GM19239 (cell line): ENCODE results near the gene SWT1.
"Not testable (repeated sequence)": the region's sequence is repeated elsewhere in the genome, so short reads cannot be mapped to it uniquely, and the experiment has no call there.

Experiments used
- DNase-seq: peaks from one replicate; pipeline ENCODE4 v3.0.0; 2011; ENCODE audit warnings: low spot score; ENCODE audit not compliant: insufficient read length
- FAIRE-seq: peaks from 2 replicates; lab custom pipeline; 2011; peaks lifted over from hg19 to GRCh38; lab: Jason Lieb, UNC

The SWT1 gene

DNA sequence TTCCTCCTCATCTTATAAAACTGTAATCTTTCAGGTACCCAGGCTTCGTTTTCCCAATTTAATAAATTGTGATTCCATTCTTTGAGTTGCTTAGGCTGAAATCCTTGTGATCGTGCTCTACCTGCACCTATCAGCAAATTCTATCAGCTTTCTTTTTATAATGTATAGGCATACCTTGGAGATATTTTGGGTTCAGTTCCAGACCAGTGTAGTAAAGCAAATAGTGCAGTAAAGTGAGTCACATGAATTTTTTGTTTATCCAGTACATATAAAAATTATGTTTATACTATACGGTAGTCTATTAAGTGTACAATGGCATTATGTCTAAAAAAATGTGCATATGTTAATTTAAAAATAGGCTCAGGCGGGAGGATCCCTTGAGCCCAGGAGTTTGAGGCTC, 5.5 kb downstream of the SWT1 start:
- FAIRE-seq (no peak), DNase-seq (no peak)

DNA sequence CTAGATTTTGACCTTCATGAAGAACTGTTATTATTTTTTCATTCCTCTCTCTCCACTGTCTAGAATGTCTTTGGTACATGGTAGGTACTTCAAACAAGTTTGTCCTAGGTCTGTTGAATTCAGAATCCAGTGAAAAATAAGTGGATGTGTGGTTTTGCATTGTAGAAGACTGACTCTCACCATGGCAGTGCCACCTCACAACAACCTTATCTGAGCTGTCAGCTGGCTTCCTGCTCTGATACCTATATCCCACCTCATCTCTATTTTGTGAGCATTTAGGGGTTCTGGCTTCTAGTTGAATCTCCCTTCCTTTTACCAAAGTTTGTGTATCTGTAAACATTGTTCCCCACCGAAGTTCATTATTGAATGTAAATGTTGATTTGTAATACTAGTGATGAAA, 9.1 kb downstream of the SWT1 start:
- DNase-seq (no peak), FAIRE-seq (no peak)

DNA sequence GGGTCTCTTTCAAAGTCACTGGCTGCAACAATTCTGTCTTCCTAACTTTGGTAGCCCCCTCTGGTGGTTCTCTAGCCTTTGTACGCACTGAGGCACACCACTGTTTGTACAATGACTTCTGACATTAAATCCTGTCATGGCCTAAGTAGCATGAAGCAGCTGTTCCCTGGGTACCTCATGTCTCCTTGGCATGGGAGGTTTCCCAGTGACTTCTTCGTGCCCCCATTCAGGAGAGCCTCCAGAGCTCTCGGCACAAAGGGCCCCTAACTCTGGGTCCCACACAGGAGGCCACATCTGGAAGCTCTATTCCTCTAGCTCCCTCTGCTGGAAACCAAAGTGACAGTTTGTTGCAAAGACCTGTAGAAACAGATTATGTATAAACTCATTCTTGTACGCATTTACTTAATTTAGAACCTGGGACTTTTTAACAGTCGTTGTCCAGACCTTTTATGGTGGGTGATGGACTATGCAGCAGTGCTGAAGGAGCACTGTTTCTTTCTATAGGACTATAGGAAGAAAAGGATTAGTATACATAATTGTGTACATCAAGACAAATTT, 13.4 kb downstream of the SWT1 start:
- peak; percentile 94 for FAIRE-seq
- peak; percentile 31 for DNase-seq

DNA sequence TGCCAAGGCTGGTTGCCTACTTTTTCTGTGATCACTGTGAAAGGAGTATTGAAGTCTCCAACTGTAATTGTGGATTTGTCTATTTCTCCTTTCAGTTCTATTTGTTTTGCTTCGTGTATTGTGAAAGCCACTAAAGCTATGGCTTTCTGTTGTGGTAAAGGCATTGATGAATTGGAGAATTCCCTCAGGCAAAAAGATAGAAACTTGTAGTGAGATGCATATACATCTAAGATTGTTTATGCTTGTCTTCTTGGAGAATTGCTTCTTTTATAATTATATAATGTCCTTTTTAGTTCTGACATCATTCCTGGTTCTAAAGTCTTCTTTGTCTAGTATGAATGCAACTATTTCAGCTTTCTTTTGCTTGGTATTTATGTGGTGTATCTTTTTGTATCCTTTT, 36.8 kb downstream of the SWT1 start:
- FAIRE-seq = no peak
- DNase-seq = no peak

DNA sequence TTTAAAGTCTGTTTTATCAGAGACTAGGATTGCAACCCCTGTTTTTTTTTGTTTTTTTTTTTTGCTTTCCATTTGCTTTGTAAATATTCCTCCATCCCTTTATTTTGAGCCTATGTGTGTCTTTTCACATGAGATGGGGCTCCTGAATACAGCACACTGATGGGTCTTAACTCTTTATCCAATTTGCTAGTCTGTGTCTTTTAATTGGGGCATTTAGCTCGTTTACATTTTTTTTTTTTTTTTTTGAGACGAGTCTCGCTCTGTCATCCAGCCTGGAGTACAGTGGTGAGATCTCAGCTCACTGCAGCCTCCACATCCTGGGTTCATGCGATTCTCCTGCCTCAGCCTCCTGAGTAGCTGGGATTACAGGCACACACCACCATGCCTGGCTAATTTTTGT, 41.7 kb downstream of the SWT1 start:
- FAIRE-seq, DNase-seq: not testable (repeated sequence)

DNA sequence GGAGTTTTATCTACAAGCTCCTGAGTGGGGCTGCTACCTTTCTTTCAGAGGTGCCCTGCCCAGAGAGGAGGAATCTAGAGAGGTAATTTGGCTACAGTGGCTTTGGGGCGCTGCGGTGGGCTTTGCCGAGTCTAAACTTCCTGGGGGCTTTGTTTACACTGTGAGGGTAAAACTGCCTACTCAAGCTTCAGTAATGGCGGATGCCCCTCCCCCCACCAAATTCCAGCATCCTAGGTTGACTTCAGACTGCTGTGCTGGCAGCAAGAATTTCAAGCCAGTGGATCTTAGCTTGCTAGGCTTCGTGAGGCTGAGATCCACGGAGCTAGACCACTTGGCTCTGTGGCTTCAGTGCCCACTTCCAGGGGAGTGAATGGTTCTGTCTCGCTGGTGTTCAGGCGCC, 43.9 kb downstream of the SWT1 start:
- no peak for FAIRE-seq
- DNase-seq = no peak

DNA sequence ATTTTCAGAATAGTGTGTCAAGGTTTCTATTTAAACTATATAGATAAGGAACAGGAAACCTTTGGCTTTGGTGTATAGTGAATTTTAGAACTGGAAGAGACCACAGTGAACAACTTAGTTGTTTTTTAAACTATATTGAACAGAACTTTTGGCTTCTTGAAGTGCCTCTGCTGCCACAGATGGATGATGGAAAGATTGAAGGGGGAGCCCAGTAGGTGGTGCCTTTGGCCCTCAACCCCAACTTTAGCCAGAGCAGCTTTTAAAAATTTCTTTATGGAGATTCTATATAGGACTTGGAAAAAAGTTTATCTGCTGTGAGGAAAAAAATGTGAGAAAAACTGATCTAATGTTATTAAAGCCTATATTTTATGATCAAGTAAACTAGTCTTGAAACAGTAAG, 50.2 kb downstream of the SWT1 start:
- no peak for FAIRE-seq
- DNase-seq = no peak

DNA sequence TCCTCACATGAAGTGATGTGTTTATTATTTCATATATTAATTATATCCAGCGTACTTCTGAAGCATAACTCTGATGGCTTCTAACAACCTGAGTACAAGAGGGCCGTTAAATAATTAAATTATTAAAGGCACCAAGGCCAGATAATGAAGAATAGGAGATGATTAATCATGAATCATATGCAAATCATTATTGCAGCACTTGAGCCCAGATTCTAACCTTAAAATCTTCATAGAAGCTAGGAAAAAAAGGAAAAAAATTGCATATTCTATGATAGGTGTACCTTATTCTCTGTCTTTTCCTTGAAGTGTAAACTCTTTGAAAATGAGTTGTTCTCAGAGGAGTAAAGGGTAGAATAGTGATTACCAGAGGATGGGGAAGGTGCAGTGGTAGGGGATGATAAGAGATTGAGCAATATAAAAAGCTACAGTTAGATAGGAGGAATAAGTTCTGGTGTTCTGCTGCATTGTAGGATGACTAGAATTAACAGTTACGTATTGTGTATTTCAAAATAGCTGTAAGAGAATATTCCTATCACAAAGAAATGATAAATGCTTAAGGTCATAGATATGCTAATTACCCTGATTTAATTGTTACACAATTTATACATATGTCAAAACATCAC, 51.1 kb downstream of the SWT1 start:
- DNase-seq = no peak
- no peak for FAIRE-seq

DNA sequence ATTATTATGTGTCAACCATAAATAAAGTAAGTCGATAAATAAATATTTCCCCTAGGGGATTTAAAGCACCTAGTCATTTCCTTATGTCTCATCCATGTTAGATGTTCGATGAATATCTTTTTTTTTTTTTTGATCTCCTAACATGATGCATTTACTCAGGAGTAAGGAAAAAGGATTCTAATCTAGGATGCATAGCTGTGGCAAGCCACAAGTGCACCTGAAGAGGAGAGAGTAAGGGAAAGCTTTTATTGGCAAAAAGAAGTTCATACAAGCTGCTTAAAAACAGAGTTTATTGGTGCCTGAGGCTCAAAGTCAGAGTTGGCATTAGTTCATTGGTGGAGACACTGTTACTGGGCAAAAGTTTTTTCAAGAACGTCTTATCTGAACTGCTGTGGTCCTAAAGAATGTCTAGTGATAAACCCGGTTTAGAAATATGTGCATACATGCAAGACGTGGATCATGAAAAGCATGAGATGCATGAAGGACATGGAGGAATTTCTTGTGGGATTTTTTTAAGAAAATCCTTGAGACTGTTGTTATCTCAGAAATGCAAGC, 51.7 kb downstream of the SWT1 start:
- no peak for FAIRE-seq
- DNase-seq = no peak

DNA sequence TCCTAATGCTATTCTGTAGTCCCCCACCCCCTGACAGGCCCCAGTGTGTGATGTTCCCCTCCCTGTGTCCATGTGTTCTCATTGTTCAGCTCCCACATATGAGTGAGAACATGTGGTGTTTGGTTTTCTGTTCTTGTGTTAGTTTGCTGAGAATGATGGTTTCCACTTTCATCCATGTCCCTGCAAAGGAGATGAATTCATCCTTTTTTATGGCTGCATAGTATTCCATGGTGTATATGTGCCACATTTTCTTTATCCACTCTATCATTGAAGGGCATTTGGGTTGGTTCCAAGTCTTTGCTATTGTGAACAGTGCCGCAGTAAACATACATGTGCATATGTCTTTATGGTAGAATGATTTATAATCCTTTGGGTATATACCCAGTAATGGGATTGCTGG, 52.4 kb downstream of the SWT1 start:
- DNase-seq, FAIRE-seq: not testable (repeated sequence)

DNA sequence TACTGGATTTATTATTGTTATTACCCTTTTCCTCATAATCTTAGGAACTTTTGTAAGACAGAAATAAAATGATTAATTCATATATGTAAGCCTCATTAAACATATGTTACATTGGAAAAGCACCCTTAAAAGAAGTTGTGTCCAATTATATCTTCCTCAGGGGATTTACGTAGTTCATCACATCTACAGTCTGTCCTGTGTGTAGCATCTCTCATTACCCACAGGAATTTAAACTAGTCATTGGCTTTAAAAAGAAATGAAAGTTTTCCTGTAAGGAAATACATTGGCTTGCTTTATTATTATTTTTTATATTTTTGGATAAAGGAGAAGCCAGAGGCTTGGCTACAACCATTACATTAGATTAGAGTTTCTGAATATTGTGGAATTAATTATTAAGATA, 56.1 kb downstream of the SWT1 start:
- FAIRE-seq (no peak), DNase-seq (no peak)

DNA sequence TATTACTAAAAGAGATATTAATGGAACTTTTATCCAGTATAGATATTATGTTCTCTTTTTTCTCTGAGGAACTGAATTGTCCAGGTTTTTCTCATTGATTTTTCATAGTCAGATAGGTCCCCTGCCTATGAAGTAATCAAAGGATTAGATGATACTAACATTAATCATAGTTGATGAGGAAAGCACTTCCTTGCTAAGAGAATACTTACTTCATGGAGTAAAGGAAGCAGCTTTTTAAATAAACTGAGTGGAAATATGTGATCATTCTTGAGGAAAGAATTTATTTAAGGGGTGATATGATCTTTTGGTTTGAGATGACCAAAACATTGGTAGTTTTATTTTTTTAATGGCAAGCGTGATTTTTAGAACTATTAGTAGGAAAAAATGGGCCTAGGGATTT, 58.9 kb downstream of the SWT1 start:
- FAIRE-seq (no peak), DNase-seq (no peak)

DNA sequence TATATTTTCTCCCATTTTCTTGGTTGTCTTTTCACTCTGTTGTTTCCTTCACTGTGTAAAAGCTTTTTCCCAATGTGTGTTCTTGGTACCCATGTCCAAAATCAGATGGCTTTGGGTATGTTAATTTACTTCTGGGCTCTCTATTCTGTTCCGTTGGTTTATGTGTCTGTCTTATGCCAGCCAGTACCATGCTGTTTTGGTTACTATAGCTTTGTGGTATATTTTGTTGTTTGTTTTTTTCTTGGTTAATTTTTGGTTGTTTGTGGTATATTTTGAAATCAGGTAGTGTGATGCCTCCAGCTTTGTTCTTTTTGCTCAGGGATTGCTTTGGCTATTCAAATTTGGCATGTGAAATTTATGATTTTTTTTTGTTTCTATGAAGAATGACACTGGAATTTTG, 67.2 kb downstream of the SWT1 start:
- FAIRE-seq (no peak), DNase-seq (no peak)

DNA sequence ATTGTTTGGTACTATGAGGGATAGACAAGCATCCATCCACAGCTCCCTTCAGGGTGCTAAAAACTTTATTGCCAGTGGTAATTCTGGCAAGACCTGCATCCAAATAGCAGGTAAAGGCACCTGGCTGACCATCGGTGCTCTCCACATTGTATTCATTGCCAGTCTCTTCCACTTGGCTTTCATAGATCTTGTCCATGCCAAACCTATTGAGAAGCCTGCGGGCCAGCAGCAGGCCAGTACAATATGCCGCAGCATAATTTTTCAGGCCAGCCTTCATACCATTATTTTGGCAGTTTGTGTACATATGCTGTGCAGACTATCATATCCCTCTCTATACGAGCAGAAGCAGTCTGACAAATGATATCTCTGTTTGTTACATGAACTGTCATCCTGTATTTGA, 70.2 kb downstream of the SWT1 start:
- FAIRE-seq = no peak

DNA sequence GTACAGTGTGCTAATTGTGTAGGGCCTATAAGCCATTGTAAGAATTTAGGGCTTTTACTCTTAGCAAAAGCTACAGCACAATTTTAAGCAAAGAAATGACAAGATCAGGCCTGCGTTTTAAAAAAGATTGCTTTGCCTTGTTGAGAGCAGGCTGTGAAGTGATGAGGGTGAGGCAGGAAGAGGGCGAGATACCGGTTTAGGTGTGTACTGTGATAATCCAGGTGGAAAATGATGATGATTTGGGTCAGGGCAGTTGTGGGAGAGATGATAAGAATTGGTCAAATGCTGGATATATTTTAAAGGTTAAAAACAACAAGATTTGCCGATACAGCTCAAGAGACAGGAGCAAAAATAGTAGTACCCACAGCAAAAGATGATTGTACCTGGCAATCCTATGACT, 72.0 kb downstream of the SWT1 start:
- no peak for FAIRE-seq
- no peak for DNase-seq

More for the DNA sequence above, 70.2 kb downstream of the SWT1 start:
- DNase-seq = no peak

DNA sequence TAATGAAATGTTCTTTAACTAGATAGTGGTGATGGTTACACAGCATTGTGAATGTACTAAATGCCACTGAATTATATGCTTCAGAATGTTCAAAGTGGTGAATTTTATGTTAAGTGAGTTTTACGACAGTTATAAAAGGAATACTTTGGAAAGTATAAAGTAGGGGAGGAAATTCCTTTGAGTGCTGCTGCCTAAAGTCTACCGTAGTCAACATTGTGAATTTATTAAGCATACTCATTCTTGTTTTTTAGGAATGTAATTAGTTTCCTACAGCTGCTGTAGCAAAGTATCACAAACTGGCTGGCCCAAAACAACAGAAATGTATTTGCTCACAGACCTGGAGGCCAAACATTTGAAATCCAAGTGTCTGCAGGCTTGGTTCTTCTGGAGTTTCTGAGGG, 73.0 kb downstream of the SWT1 start:
- DNase-seq (no peak), FAIRE-seq (peak; percentile 73)

DNA sequence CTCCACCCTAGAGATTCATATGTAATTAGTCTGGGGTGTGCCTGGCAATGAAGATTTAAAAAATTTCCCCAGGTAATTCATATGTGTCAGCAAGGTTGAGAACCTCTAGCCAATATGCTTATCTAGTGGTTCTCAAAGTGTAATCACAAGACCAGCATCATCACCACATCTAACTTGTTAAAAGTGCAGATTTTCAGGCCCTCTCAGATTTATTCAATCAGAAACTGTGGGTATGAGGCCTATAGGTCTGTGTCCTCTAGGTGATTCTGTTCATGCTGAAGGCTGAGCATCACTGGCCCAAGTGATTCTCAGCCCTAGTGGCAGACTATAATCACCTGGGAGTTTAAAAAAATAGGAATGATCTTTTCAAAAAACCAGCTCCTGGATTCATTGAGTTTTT, 75.9 kb downstream of the SWT1 start:
- FAIRE-seq = no peak
- DNase-seq = no peak

DNA sequence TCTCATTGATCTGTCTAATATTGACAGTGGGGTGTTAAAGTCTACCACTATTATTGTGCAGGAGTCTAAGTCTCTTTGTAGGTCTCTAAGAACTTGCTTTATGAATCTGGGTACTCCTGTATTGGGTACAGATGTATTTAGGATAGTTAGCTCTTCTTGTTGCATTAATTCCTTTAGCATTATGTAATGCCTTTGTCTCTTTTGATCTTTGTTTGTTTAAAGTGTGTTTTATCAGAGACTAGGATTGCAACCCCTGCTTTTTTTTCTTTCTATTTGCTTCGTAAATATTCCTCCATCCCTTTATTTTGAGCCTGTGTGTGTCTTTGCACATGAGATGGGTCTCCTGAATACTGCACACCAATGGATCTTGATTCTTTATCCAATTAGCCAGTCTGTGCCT, 77.2 kb downstream of the SWT1 start:
- not testable (repeated sequence) for FAIRE-seq, DNase-seq

DNA sequence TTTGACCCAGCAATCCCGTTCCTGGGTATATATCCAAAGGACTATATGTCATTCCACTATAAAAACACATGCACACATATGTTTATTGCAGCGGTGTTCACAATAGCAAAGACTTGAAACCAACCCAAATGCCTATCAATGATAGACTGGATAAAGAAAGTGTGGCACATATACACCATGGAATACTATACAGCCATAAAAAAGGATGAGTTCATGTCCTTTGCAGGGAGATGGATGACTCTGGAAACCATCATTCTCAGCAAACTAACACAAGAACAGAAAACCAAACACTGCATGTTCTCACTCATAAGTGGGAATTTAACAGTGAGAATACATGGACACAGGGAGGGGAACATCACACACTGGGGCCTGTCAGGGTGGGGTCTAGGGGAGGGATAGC, 80.2 kb downstream of the SWT1 start:
- DNase-seq, FAIRE-seq: not testable (repeated sequence)

DNA sequence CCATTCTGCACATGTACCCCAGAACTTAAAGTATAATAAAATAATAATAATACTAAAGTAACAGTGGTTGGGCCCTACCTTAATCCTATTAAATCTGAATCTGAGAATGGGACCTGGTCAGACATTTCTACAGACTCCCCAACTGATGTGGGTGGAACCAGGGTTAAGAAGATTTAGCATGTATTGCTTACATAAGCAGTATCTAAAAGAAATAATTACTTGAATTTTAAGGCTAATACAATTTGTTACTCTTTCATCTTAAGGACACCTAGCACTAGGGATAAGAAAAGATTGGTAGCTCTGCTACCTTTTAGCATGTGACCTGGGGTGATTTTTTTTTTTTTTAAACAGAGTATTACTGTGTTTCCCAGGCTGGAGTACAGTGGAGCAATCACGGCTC, 80.7 kb downstream of the SWT1 start:
- DNase-seq = no peak
- FAIRE-seq = no peak

DNA sequence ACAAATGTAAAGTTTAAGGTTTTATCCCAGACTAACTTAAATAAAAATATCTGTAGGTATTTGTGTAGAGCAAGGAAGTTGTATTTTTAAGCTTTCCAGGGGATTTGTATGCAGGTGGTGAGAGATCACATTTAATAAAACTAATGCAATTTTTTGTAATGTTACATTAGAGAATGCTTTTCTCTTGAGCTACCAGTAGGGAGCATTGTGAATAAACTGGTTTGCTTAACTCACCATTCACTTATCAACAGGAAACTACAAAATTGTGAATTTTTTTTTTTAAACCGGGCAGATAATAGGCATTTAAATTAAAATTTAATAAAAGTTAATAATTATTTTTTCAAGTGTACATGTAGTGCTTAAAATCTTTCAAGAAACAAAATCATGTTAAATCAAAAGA, 81.5 kb downstream of the SWT1 start:
- DNase-seq (no peak), FAIRE-seq (no peak)

DNA sequence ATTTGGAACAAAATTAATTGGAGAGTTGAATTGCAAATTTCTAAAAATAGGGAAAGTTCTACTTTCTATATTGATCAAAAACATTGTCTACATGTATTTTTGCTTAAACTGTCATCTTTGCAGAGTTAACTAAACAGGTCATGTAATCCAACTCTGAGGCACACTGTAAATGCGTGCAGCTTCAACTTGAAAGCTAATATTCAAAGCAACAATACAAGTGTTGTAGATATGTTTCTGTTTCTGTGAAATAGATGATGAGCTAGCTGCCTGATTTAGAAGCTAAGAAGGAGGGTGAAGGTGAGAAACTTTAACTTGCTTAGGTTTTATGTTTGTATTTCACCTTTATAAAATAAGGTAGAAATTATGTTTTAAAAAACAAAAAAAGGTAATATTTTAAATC, 82.9 kb downstream of the SWT1 start:
- DNase-seq (no peak), FAIRE-seq (no peak)
